H1 (cell line): ENCODE results near the gene MLN. TPM values are rescaled to one million over a fixed set of nuclear protein-coding genes. Genes with fewer than 3 reads are reported as not detected.
A peak's percentile ranks its signal among the peaks of the same experiment; 100 is the strongest.

Experiments
- CTCF ChIA-PET: fragments of 300-600 bp; sonication (Branson Sonifier 250); formaldehyde crosslinking; loops from one replicate; lab custom pipeline; 2021; ENCODE audit not compliant: partially characterized antibody; lab: Charles Lee
- POLR2A ChIA-PET: fragments of 300-600 bp; sonication (Branson Sonifier 250); formaldehyde crosslinking; loops from one replicate; lab custom pipeline; 2021; ENCODE audit warnings: inconsistent platforms; ENCODE audit not compliant: partially characterized antibody; lab: Charles Lee
- DNase-seq, 2 experiments: peaks; one replicate each; pipeline versions ENCODE4 v3.0.0 to v3.0.0-alpha.2; 2010 to 2022; ENCODE audit warnings: low spot score in 2 of 2, low read depth in 1 of 2, mixed read lengths in 1 of 2
- FAIRE-seq: peaks from 2 replicates; lab custom pipeline; 2011; peaks lifted over from hg19 to GRCh38; lab: Jason Lieb, UNC
- H2AFZ ChIP-seq: 2 replicates; pipeline ENCODE4 v1.8.1; 2012; ENCODE audit warnings: low read length, inconsistent platforms
- H2AK5ac ChIP-seq: 2 replicates; pipeline ENCODE4 v1.6.1; 2013; ENCODE audit warnings: low read depth, low read length
- H2BK120ac ChIP-seq: replicated peaks from 2 replicates; pipeline ENCODE3; 2013; ENCODE audit warnings: low read depth, low read length, inconsistent platforms
- H2BK12ac ChIP-seq: 2 replicates; pipeline ENCODE4 v1.6.1; 2013; ENCODE audit warnings: low read depth, low read length
- H2BK15ac ChIP-seq: 2 replicates; pipeline ENCODE4 v1.6.1; 2013; ENCODE audit warnings: low read length
- H2BK20ac ChIP-seq: 2 replicates; pipeline ENCODE4 v1.6.1; 2013; ENCODE audit warnings: low read length
- H2BK5ac ChIP-seq: 2 replicates; pipeline ENCODE4 v1.6.1; 2013; ENCODE audit warnings: low read depth, low read length
- H3K14ac ChIP-seq: 2 replicates; pipeline ENCODE4 v1.6.1; 2013; ENCODE audit warnings: inconsistent platforms; ENCODE audit not compliant: insufficient read length
- H3K18ac ChIP-seq: 2 replicates; pipeline ENCODE4 v1.6.1; 2013; ENCODE audit warnings: low read length; ENCODE audit errors: extremely low read depth
- H3K23ac ChIP-seq: 2 replicates; pipeline ENCODE4 v1.6.1; 2013; ENCODE audit warnings: inconsistent platforms; ENCODE audit not compliant: insufficient read length
- H3K23me2 ChIP-seq: 2 replicates; pipeline ENCODE4 v1.6.1; 2013; ENCODE audit warnings: low read depth, low read length
- H3K27ac ChIP-seq: 2 replicates; pipeline ENCODE4 v1.6.1; 2011; ENCODE audit warnings: low read depth, low read length, inconsistent platforms
- H3K27me3 ChIP-seq, 4 experiments: replicated peaks in 1 of 4; 1 replicate in 1 of 4; 2 replicates in 3 of 4; pipeline versions ENCODE4 v1.6.1 to v1.8.1; 2011 to 2013; ENCODE audit warnings: low read length in 3 of 4, mild to moderate bottlenecking in 3 of 4, inconsistent platforms in 2 of 4, mixed read lengths in 2 of 4, moderate library complexity in 1 of 4; ENCODE audit not compliant: control insufficient read depth in 3 of 4, insufficient read depth in 3 of 4; ENCODE audit errors: extremely low read depth in 1 of 4
- H3K36me3 ChIP-seq, 4 experiments: 2 replicates each; pipeline versions ENCODE4 v1.6.1 to v1.8.1; 2011 to 2013; ENCODE audit warnings: mild to moderate bottlenecking in 4 of 4, low read length in 3 of 4, moderate library complexity in 2 of 4, control low read depth in 1 of 4, inconsistent platforms in 1 of 4; ENCODE audit not compliant: insufficient read depth in 4 of 4, control insufficient read depth in 2 of 4
- H3K4ac ChIP-seq: replicated peaks from 2 replicates; pipeline ENCODE3; 2013; ENCODE audit warnings: low read length, low read depth, mixed read lengths, inconsistent platforms; ENCODE audit not compliant: insufficient read length
- H3K4me1 ChIP-seq, 4 experiments: replicated peaks in 1 of 4; 1 replicate in 1 of 4; 2 replicates in 3 of 4; pipeline versions ENCODE4 v1.6.1 to v1.8.1; 2011 to 2013; ENCODE audit warnings: low read length in 3 of 4, inconsistent platforms in 2 of 4, mixed read lengths in 1 of 4; ENCODE audit not compliant: insufficient read depth in 4 of 4, control insufficient read depth in 3 of 4
- H3K4me2 ChIP-seq, 2 experiments: 2 replicates each; pipeline versions ENCODE4 v1.6.1 to v1.8.1; 2011 to 2013; ENCODE audit warnings: low read depth in 2 of 2, low read length in 2 of 2, control low read depth in 1 of 2, inconsistent platforms in 1 of 2, mild to moderate bottlenecking in 1 of 2; ENCODE audit not compliant: insufficient read depth in 1 of 2
- H3K4me3 ChIP-seq, 4 experiments: fragments of 200-600, 300-600 bp in 1 of 4; sonication (generic), shearing (Covaris generic), sonication (Bioruptor Twin) in 1 of 4; 2 replicates each; pipeline versions ENCODE4 v1.5.1 to v1.8.1; 2011 to 2016; ENCODE audit warnings: low read length in 4 of 4, low read depth in 3 of 4, control low read depth in 2 of 4, inconsistent platforms in 2 of 4, mild to moderate bottlenecking in 2 of 4, mixed read lengths in 1 of 4, moderate library complexity in 1 of 4; ENCODE audit not compliant: insufficient read depth in 2 of 4; ENCODE audit errors: extremely low read depth in 1 of 4
- H3K56ac ChIP-seq: replicated peaks from 2 replicates; pipeline ENCODE3; 2013; ENCODE audit warnings: low read depth, mild to moderate bottlenecking, mixed read lengths, low read length, inconsistent platforms; ENCODE audit not compliant: insufficient read length
- H3K79me1 ChIP-seq: 2 replicates; pipeline ENCODE4 v1.6.1; 2013; ENCODE audit warnings: low read depth, low read length, control low read depth
- H3K79me2 ChIP-seq, 2 experiments: 2 replicates each; pipeline versions ENCODE4 v1.6.1 to v1.8.1; 2012 to 2013; ENCODE audit warnings: low read length in 2 of 2, mild to moderate bottlenecking in 2 of 2, inconsistent platforms in 1 of 2; ENCODE audit not compliant: insufficient read depth in 2 of 2, control insufficient read depth in 1 of 2
- H3K9ac ChIP-seq, 4 experiments: replicated peaks in 1 of 4; 1 replicate in 1 of 4; 2 replicates in 3 of 4; pipeline versions ENCODE4 v1.6.1 to v1.8.1; 2011 to 2013; ENCODE audit warnings: low read depth in 3 of 4, low read length in 3 of 4, control low read depth in 2 of 4, mild to moderate bottlenecking in 2 of 4, moderate library complexity in 2 of 4, inconsistent platforms in 1 of 4; ENCODE audit errors: extremely low read depth in 1 of 4
- H3K9me3 ChIP-seq, 2 experiments: 2 replicates each; pipeline versions ENCODE4 v1.6.1 to v1.8.1; 2012 to 2013; ENCODE audit warnings: mild to moderate bottlenecking in 2 of 2, moderate library complexity in 2 of 2, control low read depth in 1 of 2, inconsistent platforms in 1 of 2, low read depth in 1 of 2, low read length in 1 of 2, mixed read lengths in 1 of 2; ENCODE audit not compliant: insufficient read depth in 2 of 2
- H4K20me1 ChIP-seq, 2 experiments: replicated peaks in 1 of 2; 2 replicates each; pipeline versions ENCODE3 to v1.8.1; 2011 to 2013; ENCODE audit warnings: inconsistent platforms in 2 of 2, low read length in 2 of 2, mild to moderate bottlenecking in 1 of 2; ENCODE audit not compliant: insufficient read depth in 2 of 2, control insufficient read depth in 1 of 2
- H4K5ac ChIP-seq: 2 replicates; pipeline ENCODE4 v1.6.1; 2013; ENCODE audit warnings: low read length, low read depth, mixed read lengths, inconsistent platforms; ENCODE audit not compliant: insufficient read length
- H4K8ac ChIP-seq: 2 replicates; pipeline ENCODE4 v1.8.0; 2013; ENCODE audit warnings: mild to moderate bottlenecking, moderate library complexity, low read length, inconsistent platforms; ENCODE audit not compliant: insufficient read depth; ENCODE audit errors: extremely low read depth
- H4K91ac ChIP-seq: replicated peaks from 2 replicates; pipeline ENCODE3; 2013; ENCODE audit warnings: low read length, mixed read lengths, inconsistent platforms; ENCODE audit not compliant: insufficient read length
- GABPA ChIP-seq: IDR thresholded peaks from 2 replicates; pipeline ENCODE4 v1.6.1; 2011; ENCODE audit warnings: mild to moderate bottlenecking, low read length, moderate library complexity, borderline replicate concordance; ENCODE audit not compliant: insufficient read depth
- WGBS, 2 experiments: shearing (Covaris generic) in 1 of 2; methylation state at CpG; one replicate each; pipeline versions ENCODE4 v1.1.6 to v1.1.7; 2013 to 2015; ENCODE audit warnings: low lambda C conversion rate in 2 of 2, mixed read lengths in 2 of 2, inconsistent platforms in 1 of 2, low coverage in 1 of 2, missing lambda C conversion rate in 1 of 2; ENCODE audit not compliant: insufficient replicate concordance in 2 of 2, insufficient coverage in 1 of 2, insufficient read length in 1 of 2; ENCODE audit errors: extremely low coverage in 1 of 2, missing lambda C conversion rate in 1 of 2; 5-methylcytosine and 5-hydroxymethylcytosine counted together
- polyA plus RNA-seq, 7 experiments: library from polyadenylated mRNA; depleted of rRNA in 3 of 7; stranded (reverse) in 5 of 7; unstranded in 2 of 7; fragments of >200 nt in 5 of 7; fragments of 200-250 nt in 2 of 7; gene quantifications; 1 replicate in 5 of 7; 2 replicates in 1 of 7; 4 replicates in 1 of 7; pipeline versions ENCODE4 v1.2.1 to v1.2.3, GENCODE V29; 2011 to 2013; ENCODE audit warnings: missing spikeins in 2 of 7, mixed read lengths in 2 of 7
- total RNA-seq: library from RNA; stranded (reverse); fragmentation: NEBNext Ultra II Directional; extraction: Animal tissue kit (Norgen Biotek cat#: 25700); gene quantifications from 2 replicates; pipeline ENCODE4 v1.2.1, GENCODE V29; 2021

The MLN gene
- total and polyA plus RNA-seq, 2 of the 8 experiments (the other 6 are each of a cell fraction or from before 2014, with no cell fraction given): not detected

GRCh38 chr6:33816911-33817310 lies 13.1 kb upstream of the MLN start:
- H2BK120ac ChIP-seq: no peak overlapping the region
- TF ChIP-seq GABPA: no peak
- H3K14ac ChIP-seq: no peak overlapping the region
- 78% methylated on average over 8 of the region's 8 CpGs; no CpG with 5 or more reads in 1 of the 2 experiments for WGBS, 2 experiments
- H3K4me1 ChIP-seq: peaks cover 11 to 30% (median 22%) of the 10 kb centered on the region in 4 experiments
- H3K27me3 ChIP-seq: peaks cover 0 to 3% (median 1%) of the 10 kb centered on the region in 4 experiments; a peak in 3 of 7 replicates
- H2BK12ac ChIP-seq: no peak overlapping the region
- H4K5ac ChIP-seq: no peak overlapping the region
- H2AFZ ChIP-seq: no peak overlapping the region
- FAIRE-seq (no peak), DNase-seq (no peak)
- H3K56ac ChIP-seq: no peak overlapping the region
- peak overlapping the region; percentile 71; the same call in 1 of the 2 replicates for H2BK5ac ChIP-seq
- no peak overlapping the region for H3K4me3 ChIP-seq
- H2AK5ac ChIP-seq: no peak overlapping the region
- H4K20me1 ChIP-seq: no peaks in the 10 kb centered on the region
- no peak overlapping the region for H3K27ac ChIP-seq
- no peak overlapping the region for H3K4me2 ChIP-seq
- H3K36me3 ChIP-seq: no peaks in the 10 kb centered on the region
- H2BK15ac ChIP-seq: peak overlapping the region; percentile 98; the same call in 1 of the 2 replicates
- peaks cover 2% of the 10 kb centered on the region for H3K23me2 ChIP-seq
- no peaks in the 10 kb centered on the region for H3K79me2 ChIP-seq
- H3K4ac ChIP-seq: peak overlapping the region; percentile 58
- CTCF ChIA-PET: interaction anchor here (0.7 to 5.8 kb wide), 7 partner anchors 10 to 105 kb away, joined by 3 to 49 read pairs (median 4); no protein-coding TSS in a partner anchor
- H4K91ac ChIP-seq: no peak overlapping the region
- H2BK20ac ChIP-seq: peak overlapping the region; percentile 93
- H3K9me3 ChIP-seq: no peaks in the 10 kb centered on the region
- no peak overlapping the region for H3K9ac ChIP-seq
- no peak overlapping the region for H3K23ac ChIP-seq
- 0 out of 2 replicates have a peak, but pooled peaks cover 3% of the 10 kb centered on the region for H3K79me1 ChIP-seq
- POLR2A ChIA-PET: interaction anchor here (1.3 to 1.4 kb wide), 2 partner anchors 43 to 108 kb away, joined by 3 read pairs; no protein-coding TSS in a partner anchor
- H3K18ac ChIP-seq: peak overlapping the region; percentile 44; the same call in 1 of the 2 replicates
- no peak overlapping the region for H4K8ac ChIP-seq
